ENCODE measurements around the gene ARHGAP12.

DNA sequence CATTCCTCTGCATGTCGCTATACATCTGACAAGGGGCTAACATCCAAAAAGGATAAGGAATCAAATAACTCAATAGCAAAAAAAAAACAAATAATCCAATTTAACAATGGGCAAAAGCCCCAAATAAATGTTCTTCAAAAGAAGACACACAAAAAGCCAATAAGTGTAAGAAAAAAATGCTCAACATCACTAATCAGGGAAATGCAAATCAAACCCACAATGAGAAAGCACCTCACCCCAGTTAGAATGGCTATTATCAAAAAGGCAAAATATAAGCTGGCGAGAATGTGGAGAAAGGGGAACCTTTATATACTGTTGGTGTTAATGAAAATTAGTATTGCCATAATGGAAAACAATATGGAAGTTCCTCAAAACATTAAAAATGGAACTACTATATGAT is 14.3 kb downstream of the ARHGAP12 start:
- TF ChIP-seq EZH2phosphoT487 (IDR thresholded peaks at IDR 0.05; ENCODE audit: borderline replicate concordance, low read depth) (no peak), POLR2AphosphoS5 (IDR thresholded peaks at IDR 0.05; ENCODE audit: low read depth, low read length) (no peak), JUND (IDR thresholded peaks at IDR 0.05) (no peak), NRF1 (IDR thresholded peaks at IDR 0.05; ENCODE audit: low read depth, low read length) (no peak)
- TF ChIP-seq, protein P1, sequence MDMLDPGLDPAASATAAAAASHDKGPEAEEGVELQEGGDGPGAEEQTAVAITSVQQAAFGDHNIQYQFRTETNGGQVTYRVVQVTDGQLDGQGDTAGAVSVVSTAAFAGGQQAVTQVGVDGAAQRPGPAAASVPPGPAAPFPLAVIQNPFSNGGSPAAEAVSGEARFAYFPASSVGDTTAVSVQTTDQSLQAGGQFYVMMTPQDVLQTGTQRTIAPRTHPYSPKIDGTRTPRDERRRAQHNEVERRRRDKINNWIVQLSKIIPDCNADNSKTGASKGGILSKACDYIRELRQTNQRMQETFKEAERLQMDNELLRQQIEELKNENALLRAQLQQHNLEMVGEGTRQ (IDR thresholded peaks at IDR 0.05; ENCODE audit: borderline replicate concordance, low read depth, low read length) = no peak
- TF ChIP-seq, protein P2, sequence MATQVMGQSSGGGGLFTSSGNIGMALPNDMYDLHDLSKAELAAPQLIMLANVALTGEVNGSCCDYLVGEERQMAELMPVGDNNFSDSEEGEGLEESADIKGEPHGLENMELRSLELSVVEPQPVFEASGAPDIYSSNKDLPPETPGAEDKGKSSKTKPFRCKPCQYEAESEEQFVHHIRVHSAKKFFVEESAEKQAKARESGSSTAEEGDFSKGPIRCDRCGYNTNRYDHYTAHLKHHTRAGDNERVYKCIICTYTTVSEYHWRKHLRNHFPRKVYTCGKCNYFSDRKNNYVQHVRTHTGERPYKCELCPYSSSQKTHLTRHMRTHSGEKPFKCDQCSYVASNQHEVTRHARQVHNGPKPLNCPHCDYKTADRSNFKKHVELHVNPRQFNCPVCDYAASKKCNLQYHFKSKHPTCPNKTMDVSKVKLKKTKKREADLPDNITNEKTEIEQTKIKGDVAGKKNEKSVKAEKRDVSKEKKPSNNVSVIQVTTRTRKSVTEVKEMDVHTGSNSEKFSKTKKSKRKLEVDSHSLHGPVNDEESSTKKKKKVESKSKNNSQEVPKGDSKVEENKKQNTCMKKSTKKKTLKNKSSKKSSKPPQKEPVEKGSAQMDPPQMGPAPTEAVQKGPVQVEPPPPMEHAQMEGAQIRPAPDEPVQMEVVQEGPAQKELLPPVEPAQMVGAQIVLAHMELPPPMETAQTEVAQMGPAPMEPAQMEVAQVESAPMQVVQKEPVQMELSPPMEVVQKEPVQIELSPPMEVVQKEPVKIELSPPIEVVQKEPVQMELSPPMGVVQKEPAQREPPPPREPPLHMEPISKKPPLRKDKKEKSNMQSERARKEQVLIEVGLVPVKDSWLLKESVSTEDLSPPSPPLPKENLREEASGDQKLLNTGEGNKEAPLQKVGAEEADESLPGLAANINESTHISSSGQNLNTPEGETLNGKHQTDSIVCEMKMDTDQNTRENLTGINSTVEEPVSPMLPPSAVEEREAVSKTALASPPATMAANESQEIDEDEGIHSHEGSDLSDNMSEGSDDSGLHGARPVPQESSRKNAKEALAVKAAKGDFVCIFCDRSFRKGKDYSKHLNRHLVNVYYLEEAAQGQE (IDR thresholded peaks at IDR 0.05; ENCODE audit: low read depth, low read length) = no peak
- TF ChIP-seq, protein P3, sequence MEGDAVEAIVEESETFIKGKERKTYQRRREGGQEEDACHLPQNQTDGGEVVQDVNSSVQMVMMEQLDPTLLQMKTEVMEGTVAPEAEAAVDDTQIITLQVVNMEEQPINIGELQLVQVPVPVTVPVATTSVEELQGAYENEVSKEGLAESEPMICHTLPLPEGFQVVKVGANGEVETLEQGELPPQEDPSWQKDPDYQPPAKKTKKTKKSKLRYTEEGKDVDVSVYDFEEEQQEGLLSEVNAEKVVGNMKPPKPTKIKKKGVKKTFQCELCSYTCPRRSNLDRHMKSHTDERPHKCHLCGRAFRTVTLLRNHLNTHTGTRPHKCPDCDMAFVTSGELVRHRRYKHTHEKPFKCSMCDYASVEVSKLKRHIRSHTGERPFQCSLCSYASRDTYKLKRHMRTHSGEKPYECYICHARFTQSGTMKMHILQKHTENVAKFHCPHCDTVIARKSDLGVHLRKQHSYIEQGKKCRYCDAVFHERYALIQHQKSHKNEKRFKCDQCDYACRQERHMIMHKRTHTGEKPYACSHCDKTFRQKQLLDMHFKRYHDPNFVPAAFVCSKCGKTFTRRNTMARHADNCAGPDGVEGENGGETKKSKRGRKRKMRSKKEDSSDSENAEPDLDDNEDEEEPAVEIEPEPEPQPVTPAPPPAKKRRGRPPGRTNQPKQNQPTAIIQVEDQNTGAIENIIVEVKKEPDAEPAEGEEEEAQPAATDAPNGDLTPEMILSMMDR (IDR thresholded peaks at IDR 0.05) = no peak
- TF ChIP-seq, protein P4, sequence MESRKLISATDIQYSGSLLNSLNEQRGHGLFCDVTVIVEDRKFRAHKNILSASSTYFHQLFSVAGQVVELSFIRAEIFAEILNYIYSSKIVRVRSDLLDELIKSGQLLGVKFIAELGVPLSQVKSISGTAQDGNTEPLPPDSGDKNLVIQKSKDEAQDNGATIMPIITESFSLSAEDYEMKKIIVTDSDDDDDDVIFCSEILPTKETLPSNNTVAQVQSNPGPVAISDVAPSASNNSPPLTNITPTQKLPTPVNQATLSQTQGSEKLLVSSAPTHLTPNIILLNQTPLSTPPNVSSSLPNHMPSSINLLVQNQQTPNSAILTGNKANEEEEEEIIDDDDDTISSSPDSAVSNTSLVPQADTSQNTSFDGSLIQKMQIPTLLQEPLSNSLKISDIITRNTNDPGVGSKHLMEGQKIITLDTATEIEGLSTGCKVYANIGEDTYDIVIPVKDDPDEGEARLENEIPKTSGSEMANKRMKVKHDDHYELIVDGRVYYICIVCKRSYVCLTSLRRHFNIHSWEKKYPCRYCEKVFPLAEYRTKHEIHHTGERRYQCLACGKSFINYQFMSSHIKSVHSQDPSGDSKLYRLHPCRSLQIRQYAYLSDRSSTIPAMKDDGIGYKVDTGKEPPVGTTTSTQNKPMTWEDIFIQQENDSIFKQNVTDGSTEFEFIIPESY (IDR thresholded peaks at IDR 0.05; ENCODE audit: borderline replicate concordance, low read depth) = no peak
